Lower leg skin (tissue), 3 donors: ENCODE results near the gene SWAP70.

ENCODE experiments used
- POLR2A ChIP-seq, 2 donors: fragments of 450-650 bp; IDR thresholded peaks; one replicate each; pipeline ENCODE4 v1.6.1; 2016 to 2017; ENCODE audit warnings: antibody characterized with exemption in 2 of 2, mild to moderate bottlenecking in 1 of 2, moderate library complexity in 1 of 2
- TF ChIP-seq, protein P1 (sequence below), 3 donors: fragments of 450-650 bp; IDR thresholded peaks; one replicate each; pipeline ENCODE4 v1.5.1; 2016; ENCODE audit warnings: antibody characterized with exemption in 3 of 3, mild to moderate bottlenecking in 3 of 3, moderate library complexity in 2 of 3

DNA sequence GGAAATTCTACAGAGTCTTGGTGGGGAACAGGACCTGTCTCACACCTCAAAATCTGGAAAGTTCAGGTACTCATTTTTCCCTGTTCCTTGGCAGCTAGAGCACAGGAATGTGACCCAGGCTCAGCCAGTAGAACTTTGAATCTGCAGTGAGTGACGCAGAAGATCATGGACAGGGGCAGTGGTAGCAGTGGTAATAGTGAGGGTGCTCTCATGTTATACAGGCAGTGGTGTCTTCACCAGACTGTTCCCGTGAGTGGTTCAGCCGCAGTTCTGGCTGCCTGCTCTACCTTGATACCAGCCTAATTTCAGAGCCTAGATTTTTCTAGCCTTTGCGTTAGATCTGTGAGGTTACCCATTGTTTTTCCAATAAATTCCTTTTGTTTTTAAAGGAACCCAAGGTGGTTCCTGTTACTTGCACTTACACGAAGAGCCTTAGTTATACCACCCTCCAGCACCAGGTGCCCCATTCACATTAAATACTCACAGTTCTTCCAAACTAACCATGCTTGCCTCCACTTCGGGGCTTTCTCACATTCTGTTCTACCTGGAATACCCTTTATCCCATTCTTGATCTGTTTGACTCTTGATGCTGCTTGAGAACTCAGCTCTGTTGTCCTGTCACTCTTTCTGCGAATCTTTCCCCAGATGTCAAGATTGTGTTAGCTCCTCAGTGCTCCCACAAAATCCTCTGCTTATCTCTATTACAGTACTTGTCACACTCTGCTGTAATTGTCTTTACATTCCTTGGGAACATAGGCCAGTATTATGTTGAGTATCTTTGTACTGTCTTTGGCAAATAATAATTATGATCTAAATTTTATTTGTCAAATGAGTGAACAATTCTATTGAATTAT, 47.8 kb downstream of the SWAP70 start:
- no peak for TF ChIP-seq POLR2A (IDR thresholded peaks at IDR 0.05)
- TF ChIP-seq, protein P1, sequence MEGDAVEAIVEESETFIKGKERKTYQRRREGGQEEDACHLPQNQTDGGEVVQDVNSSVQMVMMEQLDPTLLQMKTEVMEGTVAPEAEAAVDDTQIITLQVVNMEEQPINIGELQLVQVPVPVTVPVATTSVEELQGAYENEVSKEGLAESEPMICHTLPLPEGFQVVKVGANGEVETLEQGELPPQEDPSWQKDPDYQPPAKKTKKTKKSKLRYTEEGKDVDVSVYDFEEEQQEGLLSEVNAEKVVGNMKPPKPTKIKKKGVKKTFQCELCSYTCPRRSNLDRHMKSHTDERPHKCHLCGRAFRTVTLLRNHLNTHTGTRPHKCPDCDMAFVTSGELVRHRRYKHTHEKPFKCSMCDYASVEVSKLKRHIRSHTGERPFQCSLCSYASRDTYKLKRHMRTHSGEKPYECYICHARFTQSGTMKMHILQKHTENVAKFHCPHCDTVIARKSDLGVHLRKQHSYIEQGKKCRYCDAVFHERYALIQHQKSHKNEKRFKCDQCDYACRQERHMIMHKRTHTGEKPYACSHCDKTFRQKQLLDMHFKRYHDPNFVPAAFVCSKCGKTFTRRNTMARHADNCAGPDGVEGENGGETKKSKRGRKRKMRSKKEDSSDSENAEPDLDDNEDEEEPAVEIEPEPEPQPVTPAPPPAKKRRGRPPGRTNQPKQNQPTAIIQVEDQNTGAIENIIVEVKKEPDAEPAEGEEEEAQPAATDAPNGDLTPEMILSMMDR (IDR thresholded peaks at IDR 0.05), result no peak
